ENCODE data around the gene VANGL1. TPM values are rescaled to one million over a fixed set of nuclear protein-coding genes. Genes with fewer than 3 reads are reported as not detected.
A peak's percentile ranks its signal among the peaks of the same experiment; 100 is the strongest.

Gene VANGL1
- total RNA-seq, 1 donor from 2014 or later: 22.9 TPM

DNA sequence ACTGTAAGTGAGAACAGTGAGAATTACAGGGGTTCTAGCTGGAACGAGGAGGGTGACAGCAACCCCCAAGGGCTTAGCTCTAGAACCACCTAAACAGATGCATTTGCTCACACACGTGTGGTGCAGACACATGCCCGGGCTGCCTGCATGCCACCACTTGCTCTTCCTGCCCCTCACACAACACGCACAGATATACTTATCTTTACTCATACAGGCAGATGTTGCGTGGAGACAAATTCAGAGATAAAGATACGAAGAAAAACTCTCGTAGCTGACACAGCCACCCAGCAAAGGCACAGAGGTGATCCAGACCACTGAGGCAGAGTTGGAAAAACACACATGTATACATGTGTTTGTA lies 13.5 kb downstream of the VANGL1 start:
- Mint-ChIP-seq H3K36me3 (ENCODE audit: insufficient read depth) (peaks cover 15% of the 10 kb centered on the region), H3K27ac (peak overlapping the region; percentile 65), H3K9me3 (ENCODE audit: low read depth) (no peaks in the 10 kb centered on the region), H3K27me3 (no peaks in the 10 kb centered on the region), H3K4me3 (ENCODE audit: low read depth) (no peak overlapping the region), H3K4me1 (ENCODE audit: low read depth) (peaks cover 17% of the 10 kb centered on the region)
- no peak for DNase-seq (ENCODE audit: low spot score, unreplicated experiment)
- TF ChIP-seq, protein P1, sequence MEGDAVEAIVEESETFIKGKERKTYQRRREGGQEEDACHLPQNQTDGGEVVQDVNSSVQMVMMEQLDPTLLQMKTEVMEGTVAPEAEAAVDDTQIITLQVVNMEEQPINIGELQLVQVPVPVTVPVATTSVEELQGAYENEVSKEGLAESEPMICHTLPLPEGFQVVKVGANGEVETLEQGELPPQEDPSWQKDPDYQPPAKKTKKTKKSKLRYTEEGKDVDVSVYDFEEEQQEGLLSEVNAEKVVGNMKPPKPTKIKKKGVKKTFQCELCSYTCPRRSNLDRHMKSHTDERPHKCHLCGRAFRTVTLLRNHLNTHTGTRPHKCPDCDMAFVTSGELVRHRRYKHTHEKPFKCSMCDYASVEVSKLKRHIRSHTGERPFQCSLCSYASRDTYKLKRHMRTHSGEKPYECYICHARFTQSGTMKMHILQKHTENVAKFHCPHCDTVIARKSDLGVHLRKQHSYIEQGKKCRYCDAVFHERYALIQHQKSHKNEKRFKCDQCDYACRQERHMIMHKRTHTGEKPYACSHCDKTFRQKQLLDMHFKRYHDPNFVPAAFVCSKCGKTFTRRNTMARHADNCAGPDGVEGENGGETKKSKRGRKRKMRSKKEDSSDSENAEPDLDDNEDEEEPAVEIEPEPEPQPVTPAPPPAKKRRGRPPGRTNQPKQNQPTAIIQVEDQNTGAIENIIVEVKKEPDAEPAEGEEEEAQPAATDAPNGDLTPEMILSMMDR (IDR thresholded peaks at IDR 0.05; ENCODE audit: unreplicated experiment): no peak

GRCh38 chr1:115655916-115656315 lies 14.1 kb downstream of the VANGL1 start:
- Mint-ChIP-seq H3K4me3 (ENCODE audit: low read depth) (no peak overlapping the region), H3K36me3 (ENCODE audit: insufficient read depth) (peaks cover 16% of the 10 kb centered on the region), H3K27ac (no peak overlapping the region), H3K27me3 (no peaks in the 10 kb centered on the region), H3K4me1 (ENCODE audit: low read depth) (peaks cover 17% of the 10 kb centered on the region), H3K9me3 (ENCODE audit: low read depth) (no peaks in the 10 kb centered on the region)
- no peak for DNase-seq (ENCODE audit: low spot score, unreplicated experiment)
- TF ChIP-seq, protein P1 (IDR thresholded peaks at IDR 0.05; ENCODE audit: unreplicated experiment): no peak

DNA sequence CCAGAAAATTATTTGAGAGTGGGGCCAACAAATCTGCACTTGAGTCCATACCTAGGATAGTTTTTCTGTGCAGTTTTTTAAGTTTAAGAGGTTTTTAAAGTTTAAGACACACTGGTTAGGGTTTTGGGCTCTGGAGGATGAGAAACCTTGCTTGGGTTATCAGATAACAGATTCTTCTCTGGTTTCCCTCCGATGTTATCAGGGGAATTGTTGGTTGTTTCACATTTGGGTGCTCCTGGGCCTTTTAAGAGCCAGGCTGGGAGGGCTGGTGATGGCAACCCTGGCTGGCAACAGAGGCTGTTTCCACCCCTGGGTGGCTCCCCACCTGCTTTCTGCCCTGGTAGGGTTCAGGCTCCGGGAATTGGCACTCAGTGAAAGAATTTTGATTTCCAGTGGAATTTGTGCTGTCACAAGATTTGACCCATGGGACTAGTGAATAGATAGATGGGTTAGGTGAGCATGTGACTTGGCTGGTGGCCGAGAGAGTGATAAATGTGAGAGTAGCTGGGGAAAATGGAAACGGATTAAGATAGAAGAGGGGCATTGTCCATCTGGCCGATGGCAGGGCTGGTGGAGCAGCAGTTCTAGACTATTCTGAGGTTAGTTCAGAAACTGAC lies 14.8 kb downstream of the VANGL1 start:
- Mint-ChIP-seq H3K36me3 (ENCODE audit: insufficient read depth) (peaks cover 16% of the 10 kb centered on the region), H3K27ac (no peak overlapping the region), H3K4me1 (ENCODE audit: low read depth) (peaks cover 17% of the 10 kb centered on the region), H3K9me3 (ENCODE audit: low read depth) (no peaks in the 10 kb centered on the region), H3K4me3 (ENCODE audit: low read depth) (no peak overlapping the region), H3K27me3 (no peaks in the 10 kb centered on the region)
- no peak for DNase-seq (ENCODE audit: low spot score, unreplicated experiment)
- TF ChIP-seq, protein P1 (IDR thresholded peaks at IDR 0.05; ENCODE audit: unreplicated experiment): no peak

GRCh38 chr1:115658646-115659045 lies 16.9 kb downstream of the VANGL1 start:
- DNase-seq (ENCODE audit: low spot score, unreplicated experiment): no peak
- H3K27ac Mint-ChIP-seq: no peak overlapping the region

GRCh38 chr1:115660151-115660550 lies 18.4 kb downstream of the VANGL1 start:
- Mint-ChIP-seq H3K4me3 (ENCODE audit: low read depth) (no peak overlapping the region), H3K4me1 (ENCODE audit: low read depth) (peaks cover 6% of the 10 kb centered on the region), H3K27ac (no peak overlapping the region), H3K36me3 (ENCODE audit: insufficient read depth) (peaks cover 16% of the 10 kb centered on the region), H3K27me3 (no peaks in the 10 kb centered on the region), H3K9me3 (ENCODE audit: low read depth) (no peaks in the 10 kb centered on the region)
- DNase-seq (ENCODE audit: low spot score, unreplicated experiment): no peak
- TF ChIP-seq, protein P1 (IDR thresholded peaks at IDR 0.05; ENCODE audit: unreplicated experiment): no peak

More at GRCh38 chr1:115658646-115659045, 16.9 kb downstream of the VANGL1 start:
- Mint-ChIP-seq H3K27me3 (no peaks in the 10 kb centered on the region), H3K36me3 (ENCODE audit: insufficient read depth) (peaks cover 8% of the 10 kb centered on the region), H3K4me1 (ENCODE audit: low read depth) (peaks cover 13% of the 10 kb centered on the region), H3K4me3 (ENCODE audit: low read depth) (no peak overlapping the region), H3K9me3 (ENCODE audit: low read depth) (no peaks in the 10 kb centered on the region)
- TF ChIP-seq, protein P1 (IDR thresholded peaks at IDR 0.05; ENCODE audit: unreplicated experiment): no peak

Measured in progenitor cell of endocrine pancreas (in vitro differentiated cells).